SH-SY5Y (cell line): ENCODE results near the gene CELSR1.

ENCODE experiments used
- GATA2 ChIP-seq: IDR thresholded peaks from 2 replicates; pipeline ENCODE4 v1.6.1; 2011; ENCODE audit warnings: mild to moderate bottlenecking, low read depth, low read length
- GATA3 ChIP-seq: IDR thresholded peaks from 2 replicates; pipeline ENCODE4 v1.6.1; 2011; ENCODE audit warnings: low read depth, mild to moderate bottlenecking, low read length, moderate library complexity

Gene CELSR1

GRCh38 chr22:46421267-46421666 lies 116.2 kb downstream of the CELSR1 start:
- TF ChIP-seq GATA2: no peak
- no peak for TF ChIP-seq GATA3

GRCh38 chr22:46419754-46420571 lies 117.5 kb downstream of the CELSR1 start:
- no peak for TF ChIP-seq GATA3
- TF ChIP-seq GATA2: no peak

GRCh38 chr22:46418827-46419226 lies 118.6 kb downstream of the CELSR1 start:
- TF ChIP-seq GATA3: no peak
- TF ChIP-seq GATA2: no peak

GRCh38 chr22:46417769-46418168 lies 119.7 kb downstream of the CELSR1 start:
- TF ChIP-seq GATA2 (no peak), GATA3 (no peak)

GRCh38 chr22:46416891-46417580 lies 120.4 kb downstream of the CELSR1 start:
- TF ChIP-seq GATA2 (no peak), GATA3 (no peak)

- TF ChIP-seq GATA2: no peak
- no peak for TF ChIP-seq GATA3
These were observed 120.9 kb downstream of the CELSR1 start for GRCh38 chr22:46416520-46416871.

GRCh38 chr22:46415776-46416519 lies 121.5 kb downstream of the CELSR1 start:
- TF ChIP-seq GATA2 (no peak), GATA3 (no peak)

GRCh38 chr22:46414704-46415103 lies 122.7 kb downstream of the CELSR1 start:
- TF ChIP-seq GATA2: no peak
- no peak for TF ChIP-seq GATA3

- TF ChIP-seq GATA3 (no peak), GATA2 (no peak)
These were observed 123.6 kb downstream of the CELSR1 start for GRCh38 chr22:46413725-46414379.

- TF ChIP-seq GATA3 (no peak), GATA2 (no peak)
These were observed 126.1 kb downstream of the CELSR1 start for GRCh38 chr22:46411347-46411746.

GRCh38 chr22:46410291-46410808 lies 127.1 kb downstream of the CELSR1 start:
- TF ChIP-seq GATA3: no peak
- no peak for TF ChIP-seq GATA2

- no peak for TF ChIP-seq GATA3
- TF ChIP-seq GATA2: no peak
These were observed 127.7 kb downstream of the CELSR1 start for GRCh38 chr22:46409631-46410210.

GRCh38 chr22:46408568-46409506 lies 128.6 kb downstream of the CELSR1 start:
- no peak for TF ChIP-seq GATA3
- TF ChIP-seq GATA2: no peak

GRCh38 chr22:46407748-46408147 lies 129.7 kb downstream of the CELSR1 start:
- TF ChIP-seq GATA2: no peak
- TF ChIP-seq GATA3: no peak

- TF ChIP-seq GATA3: no peak
- TF ChIP-seq GATA2: no peak
These were observed 130.6 kb downstream of the CELSR1 start for GRCh38 chr22:46406791-46407190.
